Stimulated activated CD4-positive, alpha-beta T cell treated with anti-CD3 and anti-CD28 coated beads, Interleukin-4, amount 100 ng/mL, for 48 hours (primary cell): ENCODE data around the gene PTPRD.

Source experiments
- DNase-seq, 2 donors: peaks; one replicate each; pipeline ENCODE4 v3.0.0-alpha.2; 2020; ENCODE audit warnings: low read depth in 2 of 2

The PTPRD gene

DNA sequence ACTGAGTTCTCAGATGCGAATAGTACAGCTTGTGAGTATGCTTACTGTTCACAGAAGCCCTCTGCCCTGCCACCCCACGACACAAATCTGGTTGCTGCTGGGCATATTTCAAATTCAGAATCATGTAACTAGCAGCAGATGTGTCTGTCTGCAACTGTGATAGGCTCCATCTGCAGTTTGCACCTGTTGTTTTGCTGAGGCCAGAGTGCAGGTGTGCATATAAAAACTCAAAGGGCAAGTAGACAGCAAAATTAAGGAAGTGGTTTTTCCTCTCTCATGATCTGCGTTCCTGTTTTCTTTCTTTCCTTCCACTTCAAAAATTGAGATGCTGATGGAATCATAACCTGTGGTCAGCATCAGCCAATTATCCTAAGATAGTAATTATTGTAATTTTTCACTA, 1000.5 kb downstream of the PTPRD start:
- no peak for DNase-seq

DNA sequence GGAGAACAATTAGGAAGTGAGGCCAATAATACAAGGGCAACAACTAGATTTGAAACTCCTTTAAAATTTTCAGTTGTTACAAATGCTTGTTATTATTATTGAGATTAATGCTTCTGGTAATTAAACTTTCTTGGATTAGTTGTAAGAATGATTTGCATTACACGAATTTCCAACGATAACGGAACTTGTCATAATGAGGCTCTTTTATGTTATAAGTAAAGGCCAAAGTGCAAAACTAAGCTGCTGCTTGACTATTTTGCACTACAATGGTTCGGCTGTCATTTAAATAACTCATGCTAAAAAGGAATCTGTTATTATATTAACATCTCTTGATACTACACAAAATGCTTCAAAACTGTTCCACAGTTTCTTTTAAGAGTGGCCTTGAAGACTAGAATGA, 1007.1 kb downstream of the PTPRD start:
- DNase-seq: no peak

DNA sequence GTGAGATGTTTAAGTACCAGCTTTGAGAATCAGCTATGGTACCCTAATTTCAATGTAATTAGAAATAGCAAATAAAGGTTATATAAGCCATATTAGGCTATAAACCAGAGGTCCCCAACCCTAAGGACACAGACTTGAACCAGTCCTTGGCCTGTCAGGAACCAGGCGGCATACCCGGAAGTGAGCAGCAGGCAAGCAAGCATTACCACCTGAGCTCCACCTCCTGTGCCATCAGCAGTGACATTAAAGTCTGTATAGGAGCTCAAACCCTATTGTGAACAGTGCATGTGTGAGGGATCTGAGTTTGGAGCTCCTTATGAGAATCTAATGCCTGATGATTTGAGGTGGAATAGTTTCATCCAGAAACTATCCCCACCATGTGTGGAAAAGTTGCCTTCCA, 1009.5 kb downstream of the PTPRD start:
- no peak for DNase-seq

DNA sequence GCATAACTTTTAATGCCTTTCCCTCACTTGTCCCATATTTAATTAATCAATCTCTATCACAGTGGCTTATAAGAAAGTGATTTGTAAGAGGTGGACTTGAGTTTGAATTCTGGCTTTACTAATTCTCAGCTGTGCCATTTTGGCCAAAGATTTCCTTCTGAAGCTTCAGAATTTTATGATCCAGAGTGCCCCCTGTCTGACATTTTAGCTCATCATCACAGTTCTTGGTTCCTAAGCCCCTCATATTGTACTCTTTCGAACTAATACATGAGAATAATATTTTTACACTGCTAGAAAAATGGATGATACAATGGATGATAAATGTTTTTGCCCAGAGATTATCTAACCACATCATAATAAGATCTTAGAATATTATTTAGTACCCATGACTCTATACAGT, 1014.1 kb downstream of the PTPRD start:
- no peak for DNase-seq

DNA sequence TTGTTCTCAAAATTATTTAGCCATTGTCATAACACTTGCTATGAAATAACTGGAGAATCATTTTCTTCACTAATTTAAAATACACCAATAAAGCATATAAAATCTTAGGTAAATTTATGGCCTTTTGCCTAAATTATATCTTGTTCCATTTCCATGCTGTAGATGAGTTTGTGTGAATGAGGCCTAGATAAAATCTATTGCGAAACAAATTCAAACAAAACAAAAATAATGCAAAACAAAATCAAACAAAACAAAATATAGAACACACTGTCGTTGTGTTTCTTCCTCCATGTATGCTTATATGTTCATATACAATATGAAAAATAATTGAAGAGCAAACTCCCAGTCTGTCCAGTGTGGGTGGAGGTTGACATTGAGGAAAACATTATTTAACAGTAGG, 1020.7 kb downstream of the PTPRD start:
- DNase-seq: no peak

DNA sequence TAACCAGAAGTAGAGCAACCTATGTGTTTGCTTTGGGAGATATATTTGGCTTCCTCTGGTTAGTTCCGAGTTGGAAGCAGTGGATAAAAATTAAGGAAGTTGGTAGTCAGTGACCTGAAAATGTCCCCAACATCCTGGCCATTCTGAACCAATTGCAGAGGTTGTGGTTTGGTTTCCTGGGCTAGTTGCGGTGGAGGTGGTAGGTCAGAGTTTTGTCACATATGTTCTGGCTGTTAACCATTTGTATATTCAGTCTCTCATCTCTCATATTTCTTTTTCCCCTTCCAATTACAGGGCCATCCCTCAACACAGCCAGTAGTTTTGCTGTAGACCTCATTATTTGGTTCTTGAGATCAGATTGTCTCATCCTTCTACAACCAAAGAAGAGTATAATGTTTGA, 1026.9 kb downstream of the PTPRD start:
- no peak for DNase-seq

DNA sequence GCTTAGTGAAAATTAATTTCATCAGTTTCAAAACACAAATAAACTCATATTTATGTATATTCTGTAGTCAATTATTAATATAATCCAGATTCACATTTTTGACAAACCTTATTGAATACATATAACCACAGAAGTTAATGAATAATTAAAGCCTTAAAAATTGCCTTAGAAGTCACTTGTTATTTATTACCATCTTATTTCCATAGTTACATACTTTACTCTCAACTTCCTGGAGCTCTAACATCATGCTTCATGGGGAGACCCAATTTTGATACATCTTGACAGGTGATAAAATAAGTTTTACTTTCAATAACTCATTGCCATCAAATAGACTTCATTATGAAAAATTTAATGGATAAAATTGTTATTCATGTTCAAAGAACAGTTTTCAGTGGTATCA, 1038.7 kb downstream of the PTPRD start:
- no peak for DNase-seq

DNA sequence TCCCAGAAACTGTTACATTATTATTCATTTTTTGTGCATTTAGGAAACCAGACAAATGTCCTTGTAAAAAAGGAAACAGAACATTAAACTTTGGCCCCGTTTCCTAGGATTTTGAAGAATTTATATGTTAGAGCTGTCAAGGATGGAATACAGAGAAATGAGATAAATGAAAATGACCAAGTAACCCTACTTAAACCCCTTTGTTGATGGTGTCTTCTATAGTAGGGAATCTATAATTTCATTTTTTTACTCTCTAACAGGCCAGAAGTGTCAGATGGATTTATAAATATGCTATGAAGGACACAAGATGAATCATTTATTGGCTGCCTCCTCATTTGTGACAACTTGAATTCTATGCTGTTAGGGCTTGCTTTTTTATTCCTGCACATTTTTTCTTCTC, 1047.1 kb downstream of the PTPRD start:
- no peak for DNase-seq

DNA sequence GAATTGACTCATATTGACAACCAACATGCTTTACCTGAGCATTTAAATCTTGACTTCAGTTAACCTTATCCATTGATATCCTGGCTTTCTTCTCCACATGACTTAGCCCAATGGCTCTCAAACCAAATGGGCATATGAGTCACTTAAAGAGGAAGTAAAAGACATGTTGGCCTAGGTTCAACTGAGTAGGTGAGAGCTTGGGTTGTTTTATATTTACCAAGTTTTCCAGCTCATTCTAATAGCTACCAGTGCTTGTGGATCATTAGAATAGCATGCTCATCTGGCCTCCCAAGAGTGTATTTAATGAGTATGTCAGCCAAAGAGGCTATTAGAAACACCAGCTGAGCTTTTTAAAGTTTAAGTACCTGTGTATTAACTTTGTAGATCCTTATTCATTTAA, 1049.0 kb downstream of the PTPRD start:
- no peak for DNase-seq

DNA sequence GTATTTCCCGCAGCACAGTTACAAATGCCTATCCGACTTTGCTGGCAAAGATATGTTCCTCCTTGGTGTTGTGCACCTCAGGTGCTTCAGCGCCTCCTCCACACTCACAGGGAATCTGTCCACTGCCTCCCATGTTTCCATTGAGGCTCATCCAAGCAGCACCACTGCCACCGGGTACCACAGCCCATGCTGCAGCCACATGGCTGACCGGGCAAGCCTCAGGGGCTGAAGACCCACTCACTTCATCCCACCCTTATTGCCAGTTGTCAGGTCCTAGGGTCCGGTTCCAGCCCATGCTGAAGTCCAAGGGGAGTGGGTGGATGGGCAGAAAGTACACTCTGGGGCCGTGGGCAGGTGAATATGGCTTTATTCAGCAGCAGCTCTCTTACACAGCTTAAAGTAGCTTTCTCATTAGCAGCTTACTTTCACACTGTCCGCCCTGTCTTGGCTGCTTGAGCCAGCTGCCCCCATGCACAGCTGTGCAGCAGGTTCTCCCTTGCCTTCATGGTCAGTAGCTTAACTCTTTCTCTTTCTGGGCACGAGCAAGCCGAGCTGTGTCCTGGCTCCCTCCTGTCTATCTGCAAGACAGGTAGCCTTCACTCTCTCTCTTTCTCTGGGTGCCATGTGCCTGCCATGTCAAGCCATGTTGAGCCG, 1052.3 kb downstream of the PTPRD start:
- no peak for DNase-seq

DNA sequence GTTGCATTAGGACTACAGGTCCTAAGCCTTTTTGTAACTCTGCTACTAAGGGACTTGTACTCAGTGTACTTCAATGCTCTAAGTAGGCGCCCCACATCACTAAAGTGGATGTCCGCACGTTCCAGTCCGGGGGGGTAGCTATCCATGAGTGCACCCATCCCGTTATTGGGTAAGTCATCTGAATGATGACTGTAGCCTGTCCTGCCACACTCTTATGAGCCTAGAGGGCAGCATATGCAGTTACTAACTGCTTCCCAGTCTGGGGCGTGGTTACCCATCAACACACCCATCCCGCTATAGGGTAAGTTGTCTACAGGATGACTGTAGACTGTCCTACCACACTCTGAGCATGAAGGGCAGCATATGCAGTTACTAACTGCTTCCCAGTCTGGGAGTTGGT, 1053.9 kb downstream of the PTPRD start:
- no peak for DNase-seq

DNA sequence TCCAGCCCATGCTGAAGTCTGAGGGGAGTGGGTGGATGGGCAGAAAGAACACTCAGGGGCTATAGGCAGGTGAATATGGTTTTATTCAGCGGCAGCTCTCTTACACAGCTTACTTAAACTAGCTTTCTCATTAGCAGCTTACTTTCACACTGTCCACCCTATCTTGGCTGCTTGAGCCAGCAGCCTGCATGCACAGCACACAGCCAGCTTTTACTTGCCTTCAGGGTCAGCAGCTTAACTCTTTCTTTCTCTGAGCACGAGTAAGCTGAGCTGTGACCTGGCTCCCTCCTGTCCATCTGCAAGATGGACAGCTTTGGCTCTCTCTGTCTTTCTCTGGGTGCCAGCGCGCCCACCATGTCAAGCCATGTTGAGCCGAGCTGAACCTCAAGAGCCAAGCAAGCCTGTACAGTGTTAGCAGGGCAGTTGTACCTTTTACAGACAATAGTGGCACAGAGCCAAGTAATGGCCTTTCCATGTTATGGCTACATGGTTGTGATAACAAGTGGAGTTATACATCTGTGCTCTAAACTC, 1054.9 kb downstream of the PTPRD start:
- DNase-seq: no peak

DNA sequence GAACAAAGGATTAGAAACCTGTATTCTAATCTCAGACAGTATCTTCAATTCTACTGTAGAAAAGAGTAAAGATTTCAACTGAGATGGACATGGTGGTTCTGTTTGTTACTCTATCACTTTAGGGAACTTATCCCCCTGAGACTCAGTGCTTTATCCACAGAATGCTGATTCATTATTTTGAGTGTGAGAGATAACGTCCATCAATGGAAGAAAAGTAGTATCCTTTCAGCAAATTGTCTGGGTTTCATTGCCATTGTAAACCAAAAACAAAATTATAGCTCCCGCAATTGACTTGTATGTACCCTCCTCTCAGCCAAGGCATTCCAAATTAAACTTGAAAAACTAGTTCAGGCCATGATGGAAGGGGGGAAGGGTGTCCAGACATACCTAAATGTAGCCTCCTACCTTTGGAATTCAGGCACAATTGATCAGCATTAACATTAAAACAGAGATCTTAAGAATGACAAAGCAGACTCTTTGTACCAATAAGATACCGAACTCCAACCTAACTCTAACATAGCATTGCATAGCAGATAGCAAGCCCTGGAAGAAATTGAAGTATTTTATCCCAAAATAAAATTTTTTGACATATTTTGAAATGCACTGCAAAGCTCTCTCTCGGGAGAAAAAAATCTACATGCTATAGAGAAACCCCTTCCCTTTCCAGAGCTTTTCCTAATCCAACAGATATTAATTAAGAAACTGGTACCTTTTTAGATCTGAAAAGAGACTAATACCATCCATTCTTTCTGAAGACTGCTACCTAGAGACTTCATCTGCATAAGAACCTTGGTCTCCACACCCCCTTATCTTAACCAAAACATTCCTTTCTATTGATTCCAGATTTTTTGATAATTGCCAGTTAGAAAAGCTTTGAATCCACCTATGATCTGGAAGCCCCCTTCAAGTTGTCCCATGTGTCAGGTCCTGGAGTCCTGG, 1055.7 kb downstream of the PTPRD start:
- no peak for DNase-seq

DNA sequence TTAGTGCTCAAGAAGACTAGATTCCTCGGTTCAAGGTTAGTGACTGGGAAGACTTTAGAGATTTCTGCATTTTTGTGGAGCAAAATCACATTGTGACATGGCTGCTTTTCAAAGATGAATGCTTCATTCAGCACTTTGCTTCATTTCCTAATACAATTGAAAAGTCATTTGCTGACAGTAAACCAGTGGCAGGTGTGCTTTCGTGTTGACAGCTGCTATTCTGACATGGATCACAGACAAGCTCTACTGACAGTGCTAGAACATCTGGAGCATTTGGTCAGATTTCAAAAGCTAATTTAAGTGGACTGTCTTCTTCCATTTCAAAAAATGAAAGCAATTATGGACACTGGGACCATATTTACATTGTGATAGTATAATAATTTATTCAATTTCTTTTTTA, 1060.1 kb downstream of the PTPRD start:
- DNase-seq: no peak

DNA sequence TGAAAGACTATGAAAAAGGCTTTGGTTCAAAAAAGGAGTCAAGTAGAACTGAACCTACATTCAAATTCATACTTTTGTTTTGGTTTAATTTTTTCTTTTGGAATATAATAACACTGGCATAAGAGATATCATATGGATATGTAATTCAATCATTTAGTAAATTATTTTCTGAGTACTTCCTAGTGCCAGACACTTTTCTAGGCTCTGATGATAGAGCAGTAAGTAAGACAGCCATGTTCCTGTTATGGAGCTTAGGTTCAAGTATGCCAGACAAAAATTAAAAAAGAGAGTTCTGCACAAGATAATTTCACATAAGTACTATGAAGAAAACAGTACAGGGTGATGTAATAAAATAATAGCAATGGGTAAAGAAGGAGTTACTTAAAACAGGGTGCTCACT, 1074.0 kb downstream of the PTPRD start:
- no peak for DNase-seq

DNA sequence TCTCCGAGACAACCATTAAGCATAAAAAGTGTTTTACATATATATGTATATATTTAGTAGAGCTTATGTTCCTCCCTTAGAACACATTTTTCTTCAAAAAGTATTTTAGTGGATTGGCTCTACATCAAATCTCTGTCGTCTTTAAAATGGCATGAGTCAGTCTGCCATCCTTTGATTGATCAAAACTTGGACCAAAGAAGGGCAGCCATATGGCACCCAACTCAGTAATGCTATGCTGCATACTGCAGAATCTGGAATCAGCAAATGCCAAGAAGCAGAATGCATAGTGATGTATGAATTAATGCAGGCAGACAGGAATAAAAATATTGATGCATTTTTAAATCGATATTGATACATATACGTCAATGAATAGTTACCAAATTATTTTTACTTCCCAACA, 1074.4 kb downstream of the PTPRD start:
- no peak for DNase-seq

DNA sequence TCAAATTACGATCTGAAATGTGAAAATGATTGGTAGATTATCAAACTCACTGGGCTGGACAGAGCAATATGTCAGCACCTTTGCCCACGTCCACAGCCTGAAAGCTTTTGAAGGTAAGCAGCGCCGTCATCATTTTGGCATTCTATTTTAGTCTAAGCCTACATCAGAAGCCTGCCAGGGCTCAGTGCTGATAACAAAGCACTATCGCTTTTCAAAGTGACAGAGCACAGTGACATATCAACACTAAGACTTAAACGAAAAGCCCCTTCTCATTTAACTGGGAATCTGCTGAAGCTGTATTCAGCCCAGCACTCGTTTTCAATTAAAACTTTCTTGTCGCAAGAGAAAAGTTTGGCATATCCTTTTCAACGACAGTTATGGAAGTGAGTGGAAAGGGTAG, 1076.3 kb downstream of the PTPRD start:
- DNase-seq: no peak

DNA sequence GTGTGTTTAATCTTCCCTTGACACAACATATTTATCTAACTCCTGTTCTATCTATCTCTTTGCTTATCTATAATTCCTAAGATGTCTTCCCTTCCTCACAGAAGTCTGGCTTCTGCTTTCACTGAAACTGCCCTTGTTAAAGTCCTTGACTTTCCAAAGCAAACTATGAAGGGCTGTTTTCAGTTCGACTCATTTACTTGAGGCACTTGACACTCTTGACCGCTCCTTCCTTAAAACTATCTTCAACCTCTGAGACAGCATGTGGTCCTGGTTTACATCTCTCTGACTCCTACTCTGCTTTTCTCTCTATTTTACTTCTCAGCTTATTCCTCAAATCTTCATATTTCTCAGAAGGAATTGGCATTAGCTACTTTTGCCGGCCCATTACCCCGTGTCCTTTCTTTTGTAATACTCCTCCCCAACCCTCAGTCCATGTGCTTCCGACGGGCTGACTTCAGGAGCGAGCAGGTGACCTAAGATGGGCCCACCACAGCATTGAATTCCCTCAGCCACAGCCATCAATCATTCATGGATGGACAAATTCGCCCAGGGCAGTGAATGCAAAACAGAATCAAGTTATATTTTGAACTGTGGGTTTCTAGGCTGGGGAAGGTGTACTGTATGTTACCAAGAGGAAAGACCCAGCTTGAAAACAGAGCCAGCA, 1089.2 kb downstream of the PTPRD start:
- no peak for DNase-seq

DNA sequence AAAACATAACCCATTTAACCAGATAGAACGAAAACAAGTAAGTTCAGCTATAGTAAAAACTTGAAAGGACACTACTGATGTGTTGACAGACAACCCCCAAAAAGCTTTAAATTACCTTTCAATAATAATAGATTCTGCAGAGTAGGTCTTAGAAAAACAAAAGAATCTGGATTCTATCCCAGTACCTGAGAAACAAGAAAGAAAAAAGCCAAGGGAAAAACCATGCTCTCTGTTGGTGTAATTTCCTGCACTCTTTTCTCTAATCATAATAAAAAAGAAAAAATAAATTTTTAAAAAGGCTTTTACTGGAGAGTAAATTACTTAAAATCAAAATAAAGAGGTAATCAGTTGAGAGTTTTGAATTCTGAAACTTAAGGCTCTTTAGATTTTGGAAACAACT, 1090.4 kb downstream of the PTPRD start:
- no peak for DNase-seq

DNA sequence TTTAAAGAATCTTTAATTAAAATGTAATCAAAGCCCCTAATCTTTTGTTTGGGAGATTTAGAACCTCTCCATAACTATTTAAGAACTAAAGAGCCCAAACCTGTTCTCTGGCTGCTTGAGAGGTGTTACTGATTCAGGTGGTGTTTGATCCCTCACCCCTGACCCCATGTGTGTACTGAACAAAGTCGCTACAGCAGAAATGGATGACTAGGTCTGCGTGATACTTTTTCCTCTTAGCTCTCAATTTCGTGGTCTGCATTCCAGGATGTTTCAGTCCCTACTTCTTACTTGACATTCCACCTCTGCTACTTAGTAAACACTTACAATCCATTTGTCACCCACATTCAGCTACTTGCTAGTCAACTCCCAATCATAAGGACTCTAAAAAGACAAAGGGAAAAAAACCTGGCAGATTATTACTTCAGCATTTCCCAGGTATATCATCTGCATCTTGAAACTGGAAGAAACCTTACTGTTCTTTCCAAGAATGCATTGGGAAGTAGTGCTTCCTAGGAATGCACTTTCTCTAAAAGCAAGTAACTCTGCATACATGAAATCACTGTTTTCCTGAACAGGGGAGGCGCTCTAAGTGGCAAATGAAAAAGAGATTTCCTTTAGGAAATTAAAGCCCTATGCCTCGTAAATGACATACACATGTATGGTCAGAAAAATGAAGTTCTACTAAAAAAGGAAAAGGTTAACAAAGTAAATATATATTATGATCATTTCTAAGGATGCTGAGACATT, 1091.6 kb downstream of the PTPRD start:
- no peak for DNase-seq

DNA sequence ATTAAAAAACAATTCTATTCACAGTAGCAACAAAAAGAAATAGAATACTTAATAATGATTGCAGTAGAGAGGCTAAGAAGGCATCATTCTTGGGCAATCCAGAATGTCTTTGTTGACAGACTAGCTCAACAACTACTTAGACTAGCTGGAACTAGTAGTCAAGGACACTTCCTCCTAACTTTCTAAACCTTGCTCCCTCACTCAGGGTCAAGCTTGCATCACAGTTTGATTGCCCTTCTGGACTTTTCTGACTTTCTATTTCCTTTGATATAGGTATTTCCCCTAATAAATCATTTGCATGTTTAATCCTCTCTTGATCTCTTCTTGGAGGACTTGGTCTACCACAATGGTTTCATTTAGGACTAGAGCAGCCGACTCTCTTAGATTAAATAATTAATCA, 1107.9 kb downstream of the PTPRD start:
- no peak for DNase-seq

DNA sequence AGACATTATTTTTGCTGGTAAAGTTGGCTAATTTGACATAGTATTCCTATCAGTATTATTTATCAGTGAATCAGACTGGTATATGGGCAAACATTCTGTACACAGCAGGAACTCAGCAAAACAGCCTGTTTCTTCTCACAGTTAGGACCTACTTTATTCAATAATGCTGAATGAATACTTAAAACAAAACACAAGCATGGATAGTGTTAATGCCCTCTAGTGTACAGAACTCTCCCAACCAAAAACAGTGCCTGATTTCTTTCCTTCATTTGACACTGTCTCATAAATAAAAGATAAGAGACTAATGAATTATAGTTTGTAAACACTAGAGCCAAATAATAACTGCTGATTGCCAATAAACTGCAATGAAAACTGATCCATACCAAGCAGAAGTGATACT, 1113.3 kb downstream of the PTPRD start:
- no peak for DNase-seq
